ENCODE measurements around the gene TC2N. TPM values are rescaled to one million over a fixed set of nuclear protein-coding genes. Genes with fewer than 3 reads are reported as not detected.
"Not testable (repeated sequence)": the region's sequence is repeated elsewhere in the genome, so short reads cannot be mapped to it uniquely, and the experiment has no call there.

TC2N gene
- total RNA-seq, 4 donors from 2014 or later = 3.2 to 11.9 (median 7.2) TPM

DNA sequence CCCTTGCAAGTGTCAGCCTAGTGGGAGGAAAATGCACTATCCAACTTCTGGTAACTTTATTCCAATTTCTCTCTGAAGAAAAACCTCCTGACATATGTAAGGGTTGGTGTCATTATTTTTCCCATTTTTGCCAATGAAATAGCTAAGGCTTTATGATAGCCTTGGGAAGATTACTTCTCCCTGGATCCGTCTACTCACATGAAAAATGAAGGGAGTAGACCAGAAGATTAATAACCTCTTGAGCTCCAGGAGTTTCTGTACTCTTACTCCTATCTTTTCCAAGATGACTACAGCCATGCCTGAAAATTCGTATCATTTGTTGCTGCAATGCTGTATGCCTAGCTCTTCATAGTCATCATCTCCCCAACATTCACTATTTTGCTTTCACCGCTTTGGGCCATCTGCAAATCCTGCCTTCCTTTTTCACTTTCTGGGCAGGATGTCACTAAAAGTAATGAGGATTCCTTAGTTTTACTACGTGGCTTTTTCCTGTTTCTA, 18.8 kb downstream of the TC2N start:
- Histone ChIP-seq H3K27ac (no peak overlapping the region), H3K9me3 (no peaks in the 10 kb centered on the region), H3K27me3 (peaks cover 0 to 3% (median 0%) of the 10 kb centered on the region in 3 donors), H3K36me3 (no peaks in the 10 kb centered on the region), H3K4me3 (no peak overlapping the region), H3K4me1 (no peaks in the 10 kb centered on the region)
- DNase-seq (no peak), ATAC-seq (no peak)
- in situ Hi-C loops (cut with MboI; ENCODE audit: low sequenced_read_pairs in 4 of 4) = no loop called here
- TF ChIP-seq, protein P1, sequence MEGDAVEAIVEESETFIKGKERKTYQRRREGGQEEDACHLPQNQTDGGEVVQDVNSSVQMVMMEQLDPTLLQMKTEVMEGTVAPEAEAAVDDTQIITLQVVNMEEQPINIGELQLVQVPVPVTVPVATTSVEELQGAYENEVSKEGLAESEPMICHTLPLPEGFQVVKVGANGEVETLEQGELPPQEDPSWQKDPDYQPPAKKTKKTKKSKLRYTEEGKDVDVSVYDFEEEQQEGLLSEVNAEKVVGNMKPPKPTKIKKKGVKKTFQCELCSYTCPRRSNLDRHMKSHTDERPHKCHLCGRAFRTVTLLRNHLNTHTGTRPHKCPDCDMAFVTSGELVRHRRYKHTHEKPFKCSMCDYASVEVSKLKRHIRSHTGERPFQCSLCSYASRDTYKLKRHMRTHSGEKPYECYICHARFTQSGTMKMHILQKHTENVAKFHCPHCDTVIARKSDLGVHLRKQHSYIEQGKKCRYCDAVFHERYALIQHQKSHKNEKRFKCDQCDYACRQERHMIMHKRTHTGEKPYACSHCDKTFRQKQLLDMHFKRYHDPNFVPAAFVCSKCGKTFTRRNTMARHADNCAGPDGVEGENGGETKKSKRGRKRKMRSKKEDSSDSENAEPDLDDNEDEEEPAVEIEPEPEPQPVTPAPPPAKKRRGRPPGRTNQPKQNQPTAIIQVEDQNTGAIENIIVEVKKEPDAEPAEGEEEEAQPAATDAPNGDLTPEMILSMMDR (IDR thresholded peaks at IDR 0.05 in 4 of 5, conservative IDR thresholded peaks at IDR 0.05 in 1 of 5) = no peak
- TF ChIP-seq POLR2A (IDR thresholded peaks at IDR 0.05) = no peak
- intact Hi-C loops (cut with DNase I; ENCODE audit: low total_unique reads) = no loop called here

DNA sequence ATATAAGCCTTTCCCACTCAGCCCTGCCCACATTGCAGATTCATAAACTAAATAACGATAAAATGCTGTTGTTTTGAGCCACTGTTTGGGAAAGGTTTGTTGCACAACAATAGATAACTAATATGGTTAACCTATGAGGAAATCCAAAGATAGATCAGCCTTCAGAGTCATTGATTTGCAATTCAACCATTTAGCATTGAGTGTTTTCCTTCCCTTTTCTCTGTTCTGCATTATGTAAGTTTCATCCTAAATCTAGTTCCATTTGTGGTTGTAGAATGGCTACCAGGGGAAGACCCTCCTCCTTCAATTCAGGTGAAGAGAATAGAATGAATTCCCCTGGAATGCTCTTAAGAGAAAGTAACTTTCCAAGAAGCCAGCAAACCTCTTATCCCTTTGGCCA, 19.6 kb downstream of the TC2N start:
- no peak for DNase-seq
- no peak overlapping the region for H3K27ac ChIP-seq
- no peaks in the 10 kb centered on the region for H3K4me1 ChIP-seq
- H3K36me3 ChIP-seq = no peaks in the 10 kb centered on the region
- no peak for ATAC-seq
- no peaks in the 10 kb centered on the region for H3K9me3 ChIP-seq
- in situ Hi-C loops (cut with MboI; ENCODE audit: low sequenced_read_pairs in 4 of 4) (no loop called here), intact Hi-C loops (cut with DNase I; ENCODE audit: low total_unique reads) (no loop called here)
- TF ChIP-seq POLR2A (IDR thresholded peaks at IDR 0.05) = no peak
- TF ChIP-seq, protein P1 (IDR thresholded peaks at IDR 0.05 in 4 of 5, conservative IDR thresholded peaks at IDR 0.05 in 1 of 5) = no peak
- H3K4me3 ChIP-seq = no peak overlapping the region
- H3K27me3 ChIP-seq = peaks cover 0 to 3% (median 0%) of the 10 kb centered on the region in 3 donors

DNA sequence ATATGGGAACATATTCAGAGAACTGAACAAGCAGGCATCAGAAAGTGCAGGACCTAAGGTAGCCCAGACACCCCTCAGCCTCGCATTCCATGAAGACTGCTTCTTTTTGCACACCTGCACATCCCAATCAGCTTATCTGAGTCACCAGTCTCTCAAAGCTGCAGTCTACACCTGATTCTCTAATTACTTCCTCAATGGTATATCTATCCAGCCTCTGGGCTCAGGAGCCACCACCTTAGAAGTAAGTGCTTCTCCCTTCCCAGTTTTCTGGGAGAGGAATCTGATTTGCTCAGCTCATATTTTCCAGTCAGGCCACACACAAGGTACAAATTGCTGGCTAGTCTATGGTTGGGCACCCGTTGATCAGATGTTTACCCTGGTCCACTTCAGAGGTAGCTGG, 21.7 kb downstream of the TC2N start:
- Histone ChIP-seq H3K9me3 (no peaks in the 10 kb centered on the region), H3K36me3 (no peaks in the 10 kb centered on the region), H3K27me3 (peaks cover 0 to 3% (median 0%) of the 10 kb centered on the region in 3 donors), H3K27ac (no peak overlapping the region), H3K4me3 (no peak overlapping the region), H3K4me1 (no peaks in the 10 kb centered on the region)
- ATAC-seq (no peak), DNase-seq (no peak)
- in situ Hi-C loops (cut with MboI; ENCODE audit: low sequenced_read_pairs in 4 of 4) (no loop called here), intact Hi-C loops (cut with DNase I; ENCODE audit: low total_unique reads) (no loop called here)
- no peak for TF ChIP-seq POLR2A (IDR thresholded peaks at IDR 0.05)
- TF ChIP-seq, protein P1 (IDR thresholded peaks at IDR 0.05 in 4 of 5, conservative IDR thresholded peaks at IDR 0.05 in 1 of 5) = no peak

DNA sequence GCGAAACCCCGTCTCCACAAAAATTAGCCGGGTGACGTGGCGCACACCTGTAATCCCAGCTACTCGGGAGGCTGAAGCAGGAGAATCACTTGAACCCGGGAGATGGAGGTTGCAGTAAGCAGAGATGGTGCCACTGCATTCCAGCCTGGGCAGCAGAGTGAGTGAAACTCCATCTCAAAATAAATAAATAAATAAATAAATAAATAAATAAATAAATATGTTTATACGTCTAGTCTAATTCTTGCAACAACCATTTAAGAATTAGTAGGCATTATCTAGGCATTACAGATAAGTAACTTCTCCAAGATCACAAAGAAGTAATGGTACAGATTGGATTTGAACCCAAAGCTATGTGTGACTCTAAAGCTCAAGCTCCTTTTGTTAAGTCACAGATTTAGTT, 22.3 kb downstream of the TC2N start:
- in situ Hi-C loops (cut with MboI; ENCODE audit: low sequenced_read_pairs in 4 of 4) = not testable (repeated sequence)

DNA sequence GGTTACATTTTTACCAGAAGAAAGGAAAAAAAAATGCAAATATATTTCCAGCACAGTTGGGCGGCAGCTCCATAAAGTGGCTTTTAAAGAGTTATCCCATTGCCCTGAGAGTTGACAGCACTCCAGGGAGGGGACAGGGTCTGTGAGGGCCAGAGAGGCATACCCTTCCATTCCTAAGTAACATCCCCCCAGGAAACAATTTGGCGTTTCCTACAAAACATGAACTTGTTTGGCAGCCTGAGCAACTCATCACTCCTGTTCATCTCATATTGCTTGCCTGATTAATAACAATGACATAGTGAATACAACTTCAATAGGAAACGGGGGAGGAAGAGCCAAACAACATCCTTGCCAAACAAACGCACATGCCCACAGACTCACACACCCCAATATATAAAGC, 23.3 kb downstream of the TC2N start:
- no peak for DNase-seq
- intact Hi-C loops (cut with DNase I; ENCODE audit: low total_unique reads) (no loop called here), in situ Hi-C loops (cut with MboI; ENCODE audit: low sequenced_read_pairs in 4 of 4) (no loop called here)
- no peak overlapping the region for H3K27ac ChIP-seq
- no peaks in the 10 kb centered on the region for H3K4me1 ChIP-seq
- no peak for ATAC-seq
- no peak overlapping the region for H3K4me3 ChIP-seq
- peaks cover 0 to 3% (median 0%) of the 10 kb centered on the region in 3 donors for H3K27me3 ChIP-seq
- TF ChIP-seq, protein P1 (IDR thresholded peaks at IDR 0.05 in 4 of 5, conservative IDR thresholded peaks at IDR 0.05 in 1 of 5) = no peak
- TF ChIP-seq POLR2A (IDR thresholded peaks at IDR 0.05) = no peak
- H3K36me3 ChIP-seq = no peaks in the 10 kb centered on the region
- H3K9me3 ChIP-seq = no peaks in the 10 kb centered on the region

More for the DNA sequence above, 22.3 kb downstream of the TC2N start:
- H3K36me3 ChIP-seq; H3K9me3 ChIP-seq; H3K4me1 ChIP-seq; DNase-seq; H3K27ac ChIP-seq; intact Hi-C loops (cut with DNase I; ENCODE audit: low total_unique reads); ATAC-seq; H3K27me3 ChIP-seq; H3K4me3 ChIP-seq: not testable (repeated sequence)
